HG03159 (cell line): ENCODE measurements around the gene ESPN.

Experiments used
- ATAC-seq: cut with Tn5 transposase; IDR thresholded peaks from one replicate; pipeline ENCODE4 v1.9.1; 2021; ENCODE audit warnings: mild to moderate bottlenecking, moderate library complexity; ENCODE audit not compliant: unreplicated experiment

Gene ESPN

GRCh38 chr1:6495540-6496364 is 71.2 kb downstream of the ESPN start:
- no peak for ATAC-seq

GRCh38 chr1:6496365-6496721 is 71.8 kb downstream of the ESPN start:
- ATAC-seq = no peak

- ATAC-seq = no peak
Observed at GRCh38 chr1:6496890-6497214, 72.3 kb downstream of the ESPN start.

GRCh38 chr1:6497215-6497866 is 72.8 kb downstream of the ESPN start:
- no peak for ATAC-seq

GRCh38 chr1:6497867-6498575 is 73.4 kb downstream of the ESPN start:
- no peak for ATAC-seq

GRCh38 chr1:6498576-6499111 is 74.1 kb downstream of the ESPN start:
- no peak for ATAC-seq

GRCh38 chr1:6499296-6499695 is 74.7 kb downstream of the ESPN start:
- no peak for ATAC-seq

- ATAC-seq = no peak
Observed at GRCh38 chr1:6500544-6501278, 76.1 kb downstream of the ESPN start.

GRCh38 chr1:6501279-6501813 is 76.8 kb downstream of the ESPN start:
- ATAC-seq = no peak

- ATAC-seq = no peak
Observed at GRCh38 chr1:6502000-6502891, 77.7 kb downstream of the ESPN start.

- ATAC-seq = no peak
Observed at GRCh38 chr1:6503884-6504602, 79.5 kb downstream of the ESPN start.

GRCh38 chr1:6504887-6505286 is 80.3 kb downstream of the ESPN start:
- ATAC-seq = no peak

- ATAC-seq = no peak
Observed at GRCh38 chr1:6505367-6506209, 81.0 kb downstream of the ESPN start.

GRCh38 chr1:6506210-6507036 is 81.8 kb downstream of the ESPN start:
- no peak for ATAC-seq

GRCh38 chr1:6507037-6507428 is 82.5 kb downstream of the ESPN start:
- ATAC-seq = no peak

GRCh38 chr1:6507461-6507911 is 82.9 kb downstream of the ESPN start:
- no peak for ATAC-seq

GRCh38 chr1:6508154-6508815 is 83.7 kb downstream of the ESPN start:
- ATAC-seq = no peak
